SK-N-SH (cell line): Measurements from ENCODE around the gene FOXP1. TPM values are rescaled to one million over a fixed set of nuclear protein-coding genes. Genes with fewer than 3 reads are reported as not detected.

Experiments used
- CTCF ChIA-PET: fragments of 300-600, 350-600 bp; formaldehyde crosslinking; extraction: SDS; loops from one replicate; lab custom pipeline; 2021; lab: Yijun Ruan, JAX
- POLR2A ChIA-PET: fragments of 350-600 bp; sonication (Branson Sonifier 250); formaldehyde crosslinking; extraction: SDS; loops from one replicate; lab custom pipeline; 2020; ENCODE audit warnings: antibody characterized with exemption, inconsistent platforms; lab: Yijun Ruan, JAX
- DNase-seq: peaks from one replicate; pipeline ENCODE4 v3.0.0; 2012
- H2AFZ ChIP-seq: fragments of 200-600 bp; sonication (generic); 2 replicates; pipeline ENCODE4 v1.8.1; 2016; ENCODE audit warnings: antibody characterized with exemption, mild to moderate bottlenecking, low read depth
- H3F3A ChIP-seq: fragments of 200-600 bp; sonication (generic); replicated peaks from 2 replicates; pipeline ENCODE3; 2016; ENCODE audit warnings: antibody characterized with exemption, mild to moderate bottlenecking; ENCODE audit not compliant: insufficient read depth
- H3K27ac ChIP-seq, 2 experiments: fragments of 200-500 bp in 1 of 2; fragments of 200-600 bp in 1 of 2; sonication (Bioruptor generic) in 1 of 2; sonication (generic), shearing (Covaris generic) in 1 of 2; 2 replicates each; pipeline versions ENCODE4 v1.5.1 to v1.6.1; 2014 to 2016; ENCODE audit warnings: low read depth in 2 of 2, inconsistent platforms in 1 of 2, low read length in 1 of 2, mild to moderate bottlenecking in 1 of 2, mixed read lengths in 1 of 2
- H3K27me3 ChIP-seq: fragments of 200-600 bp; sonication (generic), shearing (Covaris generic); 2 replicates; pipeline ENCODE4 v1.6.1; 2016; ENCODE audit warnings: mixed run types; ENCODE audit not compliant: insufficient read depth
- H3K36me3 ChIP-seq, 2 experiments: fragments of 200-500 bp in 1 of 2; fragments of 200-600 bp in 1 of 2; sonication (Bioruptor generic) in 1 of 2; sonication (generic) in 1 of 2; replicated peaks in 1 of 2; 2 replicates each; pipeline versions ENCODE3 to v1.5.1; 2014 to 2016; ENCODE audit warnings: low read length in 1 of 2, mild to moderate bottlenecking in 1 of 2; ENCODE audit not compliant: insufficient read depth in 2 of 2, control insufficient read depth in 1 of 2
- H3K4me1 ChIP-seq, 2 experiments: fragments of 200-500 bp in 1 of 2; fragments of 200-600 bp in 1 of 2; sonication (Bioruptor generic) in 1 of 2; sonication (generic), shearing (Covaris generic) in 1 of 2; 2 replicates each; pipeline versions ENCODE4 v1.5.1 to v1.6.1; 2014 to 2016; ENCODE audit warnings: low read depth in 1 of 2, low read length in 1 of 2, mixed run types in 1 of 2; ENCODE audit not compliant: insufficient read depth in 2 of 2, control insufficient read depth in 1 of 2
- H3K4me2 ChIP-seq: fragments of 200-600 bp; sonication (generic), shearing (Covaris generic); 2 replicates; pipeline ENCODE4 v1.6.1; 2017; ENCODE audit warnings: mixed run types
- H3K4me3 ChIP-seq, 2 experiments: fragments of 200-500 bp in 1 of 2; fragments of 200-600 bp in 1 of 2; sonication (Bioruptor generic) in 1 of 2; sonication (generic), shearing (Covaris generic) in 1 of 2; 2 replicates each; pipeline versions ENCODE4 v1.5.1 to v1.8.1; 2014 to 2016; ENCODE audit warnings: low read depth in 2 of 2, inconsistent platforms in 1 of 2, low read length in 1 of 2, mild to moderate bottlenecking in 1 of 2, mixed read lengths in 1 of 2, moderate library complexity in 1 of 2
- H3K79me2 ChIP-seq: fragments of 200-600 bp; sonication (generic); 2 replicates; pipeline ENCODE4 v1.8.1; 2017; ENCODE audit warnings: mild to moderate bottlenecking; ENCODE audit not compliant: insufficient read depth
- H3K9ac ChIP-seq: fragments of 200-600 bp; sonication (generic); 2 replicates; pipeline ENCODE4 v1.6.1; 2017; ENCODE audit warnings: mixed run types
- H3K9me2 ChIP-seq: fragments of 200-600 bp; sonication (generic); 2 replicates; pipeline ENCODE4 v1.6.1; 2017; ENCODE audit warnings: mixed run types
- H3K9me3 ChIP-seq: fragments of 200-600 bp; sonication (generic); 2 replicates; pipeline ENCODE4 v1.6.1; 2017; ENCODE audit warnings: mixed run types, mild to moderate bottlenecking, moderate library complexity
- H4K20me1 ChIP-seq: fragments of 200-600 bp; sonication (generic); 2 replicates; pipeline ENCODE4 v1.6.1; 2017; ENCODE audit warnings: mild to moderate bottlenecking, mixed run types; ENCODE audit not compliant: insufficient read depth
- CTCF ChIP-seq: fragments of 200-600 bp; sonication (generic); IDR thresholded peaks from 2 replicates; pipeline ENCODE4 v1.6.1; 2017; ENCODE audit warnings: antibody characterized with exemption, mild to moderate bottlenecking, moderate library complexity
- EZH2phosphoT487 ChIP-seq: fragments of 200-600 bp; sonication (generic); IDR thresholded peaks from 2 replicates; pipeline ENCODE4 v1.6.1; 2017; ENCODE audit warnings: low read depth, mixed run types, mild to moderate bottlenecking, antibody characterized with exemption, moderate library complexity, borderline replicate concordance
- FOSL2 ChIP-seq: IDR thresholded peaks from 2 replicates; pipeline ENCODE4 v1.4.0; 2012; ENCODE audit warnings: low read depth, mild to moderate bottlenecking, moderate library complexity, borderline replicate concordance
- FOXJ3 ChIP-seq: sonication (generic); formaldehyde crosslinking; IDR thresholded peaks from 2 replicates; pipeline ENCODE4 v1.5.1; 2020; ENCODE audit warnings: mild to moderate bottlenecking, missing genetic modification reagents
- FOXM1 ChIP-seq: IDR thresholded peaks from 2 replicates; pipeline ENCODE4 v1.4.0; 2012; ENCODE audit warnings: low read depth, mild to moderate bottlenecking
- GABPA ChIP-seq: IDR thresholded peaks from 2 replicates; pipeline ENCODE4 v1.4.0; 2012; ENCODE audit warnings: low read depth, mild to moderate bottlenecking
- GATA2 ChIP-seq: sonication (generic); formaldehyde crosslinking; IDR thresholded peaks from 2 replicates; pipeline ENCODE4 v1.5.0; 2020; ENCODE audit warnings: mild to moderate bottlenecking, missing genetic modification reagents
- JUND ChIP-seq: IDR thresholded peaks from 2 replicates; pipeline ENCODE4 v1.4.0; 2012
- MAX ChIP-seq: IDR thresholded peaks from 2 replicates; pipeline ENCODE4 v1.4.0; 2012; ENCODE audit warnings: low read depth
- NRF1 ChIP-seq: IDR thresholded peaks from 2 replicates; pipeline ENCODE4 v1.6.1; 2012; ENCODE audit warnings: low read depth, mild to moderate bottlenecking, low read length
- POLR2AphosphoS5 ChIP-seq: IDR thresholded peaks from 2 replicates; pipeline ENCODE4 v1.6.1; 2012; ENCODE audit warnings: low read depth, low read length
- RAD21 ChIP-seq: IDR thresholded peaks from 2 replicates; pipeline ENCODE4 v1.6.1; 2012; ENCODE audit warnings: mild to moderate bottlenecking, low read length
- RCOR1 ChIP-seq: fragments of 150-350 bp; IDR thresholded peaks from 2 replicates; pipeline ENCODE4 v1.6.1; 2017; ENCODE audit warnings: antibody characterized with exemption, low read length
- RXRA ChIP-seq: IDR thresholded peaks from 2 replicates; pipeline ENCODE4 v1.4.0; 2012; ENCODE audit warnings: low read depth, mild to moderate bottlenecking, borderline replicate concordance
- TAF1 ChIP-seq: IDR thresholded peaks from 2 replicates; pipeline ENCODE4 v1.6.1; 2012; ENCODE audit warnings: low read depth, mild to moderate bottlenecking, low read length, moderate library complexity, borderline replicate concordance
- TEAD4 ChIP-seq: IDR thresholded peaks from 2 replicates; pipeline ENCODE4 v1.4.0; 2012; ENCODE audit warnings: mild to moderate bottlenecking, borderline replicate concordance; ENCODE audit not compliant: insufficient read depth
- WGBS: methylation state at CpG from one replicate; pipeline ENCODE4 v1.1.6; 2017; ENCODE audit warnings: low lambda C conversion rate; 5-methylcytosine and 5-hydroxymethylcytosine counted together
- polyA plus RNA-seq, 3 experiments: library from polyadenylated mRNA; depleted of rRNA; stranded (reverse); fragments of >200 nt; gene quantifications; 2 replicates each; pipeline ENCODE4 v1.2.3, GENCODE V29; 2012
- TF ChIP-seq, protein P1 (sequence below): fragments of 150-350 bp; IDR thresholded peaks from 2 replicates; pipeline ENCODE4 v1.6.1; 2017; ENCODE audit warnings: antibody characterized with exemption, low read length, low read depth, borderline replicate concordance
- TF ChIP-seq, protein P2 (sequence below): IDR thresholded peaks from 2 replicates; pipeline ENCODE4; 2012
- TF ChIP-seq, protein P3 (sequence below): IDR thresholded peaks from 2 replicates; pipeline ENCODE4 v1.4.0; 2012; ENCODE audit warnings: low read depth, borderline replicate concordance

FOXP1 gene
- polyA plus RNA-seq, 1 of the 3 experiments (the other 2 are of a cell fraction) = 8.8 TPM

DNA sequence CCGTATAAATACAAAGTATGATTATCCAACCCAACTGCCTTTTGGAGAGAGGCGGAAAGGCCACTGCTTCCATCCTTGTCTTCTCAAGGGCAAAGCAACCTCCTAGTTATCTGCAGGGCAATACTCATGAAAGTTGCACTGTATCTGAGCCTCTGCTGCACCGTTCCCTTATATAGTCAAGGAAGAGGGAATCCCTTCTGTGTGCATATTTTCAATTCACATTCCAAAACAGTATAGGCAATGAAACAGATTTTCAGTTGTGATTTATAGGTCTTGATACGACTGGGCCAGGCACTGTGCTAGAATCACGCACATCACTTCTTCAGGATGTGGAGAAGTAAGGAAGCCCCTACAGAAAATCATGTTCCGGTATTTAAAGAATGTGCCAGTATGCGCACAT lies 455.7 kb downstream of the FOXP1 start:
- H3K4me2 ChIP-seq = peak overlapping the region; percentile 45; the same call in 1 of the 2 replicates
- H3K9me2 ChIP-seq = no peaks in the 10 kb centered on the region
- no peak overlapping the region for H3K9ac ChIP-seq
- no peak overlapping the region for H2AFZ ChIP-seq
- CTCF ChIA-PET = no interaction called here
- no peaks in the 10 kb centered on the region for H3K36me3 ChIP-seq
- TF ChIP-seq GATA2 (CRISPR knock-in tag) (no peak), RXRA (no peak), TAF1 (no peak), RCOR1 (no peak), FOXJ3 (CRISPR knock-in tag) (no peak), POLR2AphosphoS5 (no peak), GABPA (no peak), NRF1 (no peak)
- TF ChIP-seq, protein P1, sequence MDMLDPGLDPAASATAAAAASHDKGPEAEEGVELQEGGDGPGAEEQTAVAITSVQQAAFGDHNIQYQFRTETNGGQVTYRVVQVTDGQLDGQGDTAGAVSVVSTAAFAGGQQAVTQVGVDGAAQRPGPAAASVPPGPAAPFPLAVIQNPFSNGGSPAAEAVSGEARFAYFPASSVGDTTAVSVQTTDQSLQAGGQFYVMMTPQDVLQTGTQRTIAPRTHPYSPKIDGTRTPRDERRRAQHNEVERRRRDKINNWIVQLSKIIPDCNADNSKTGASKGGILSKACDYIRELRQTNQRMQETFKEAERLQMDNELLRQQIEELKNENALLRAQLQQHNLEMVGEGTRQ = no peak
- TF ChIP-seq, protein P2, sequence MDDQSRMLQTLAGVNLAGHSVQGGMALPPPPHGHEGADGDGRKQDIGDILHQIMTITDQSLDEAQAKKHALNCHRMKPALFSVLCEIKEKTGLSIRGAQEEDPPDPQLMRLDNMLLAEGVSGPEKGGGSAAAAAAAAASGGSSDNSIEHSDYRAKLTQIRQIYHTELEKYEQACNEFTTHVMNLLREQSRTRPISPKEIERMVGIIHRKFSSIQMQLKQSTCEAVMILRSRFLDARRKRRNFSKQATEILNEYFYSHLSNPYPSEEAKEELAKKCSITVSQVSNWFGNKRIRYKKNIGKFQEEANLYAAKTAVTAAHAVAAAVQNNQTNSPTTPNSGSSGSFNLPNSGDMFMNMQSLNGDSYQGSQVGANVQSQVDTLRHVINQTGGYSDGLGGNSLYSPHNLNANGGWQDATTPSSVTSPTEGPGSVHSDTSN = no peak
- TF ChIP-seq, all 33 proteins: peak for 0
- DNase-seq = no peak
- POLR2A ChIA-PET = no interaction called here
- Histone ChIP-seq H3K79me2 (peaks cover 47% of the 10 kb centered on the region), H3K27me3 (no peaks in the 10 kb centered on the region), H3K27ac (peak overlapping the region in 1 of 2 experiments; percentile 88; a peak in 1 of 4 replicates), H3K4me3 (no peak overlapping the region), H4K20me1 (no peaks in the 10 kb centered on the region), H3K9me3 (no peaks in the 10 kb centered on the region), H3K4me1 (peaks cover 0 to 10% of the 10 kb centered on the region in 2 experiments; a peak in 3 of 4 replicates), H3F3A (peaks cover 5% of the 10 kb centered on the region)
- 87% methylated on average over 7 of the region's 7 CpGs for WGBS

DNA sequence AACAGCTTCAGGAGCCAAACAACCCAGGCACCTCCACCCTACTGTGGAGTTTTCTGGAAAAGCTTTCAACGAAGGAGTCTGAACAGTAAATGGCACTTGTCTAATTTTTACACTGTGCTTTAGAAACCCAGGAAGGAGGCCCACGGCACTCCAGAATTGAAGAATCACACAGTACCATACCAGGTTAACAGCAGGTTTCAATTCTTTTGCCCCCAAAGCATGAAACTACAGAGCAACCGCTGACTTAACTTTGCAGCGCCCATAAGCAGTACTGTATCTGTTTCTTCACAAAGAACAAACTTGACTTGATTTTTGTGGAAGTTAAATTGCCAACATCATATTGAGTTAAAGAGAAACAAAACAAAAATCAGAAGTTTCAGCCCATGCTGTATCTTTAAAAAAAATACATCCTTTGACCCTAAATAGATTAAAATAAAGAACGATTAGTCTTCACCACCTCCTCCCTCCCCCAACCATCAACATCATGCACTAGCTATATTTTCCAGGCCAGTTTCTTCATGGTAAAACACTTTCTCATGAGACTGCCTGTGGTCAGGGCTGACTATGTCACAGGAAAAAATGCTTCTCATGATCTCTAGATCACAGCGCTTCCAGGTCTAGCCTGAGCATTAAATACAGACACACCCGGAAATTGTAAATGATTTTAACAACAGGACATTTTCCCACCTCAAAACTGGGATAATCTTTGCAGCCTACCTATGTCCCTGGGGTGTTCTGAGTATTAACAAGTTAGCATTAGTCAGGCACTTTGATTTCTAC lies 456.3 kb downstream of the FOXP1 start:
- no peak overlapping the region for H2AFZ ChIP-seq
- H3K9ac ChIP-seq = no peak overlapping the region
- no peaks in the 10 kb centered on the region for H3K9me2 ChIP-seq
- H3K79me2 ChIP-seq = peaks cover 52% of the 10 kb centered on the region
- no peaks in the 10 kb centered on the region for H4K20me1 ChIP-seq
- ChIA-PET POLR2A (no interaction called here), CTCF (no interaction called here)
- peak overlapping the region; percentile 45; the same call in 1 of the 2 replicates for H3K4me2 ChIP-seq
- no peak overlapping the region for H3K4me3 ChIP-seq
- H3K36me3 ChIP-seq = no peaks in the 10 kb centered on the region
- no peak for DNase-seq
- no peaks in the 10 kb centered on the region for H3K27me3 ChIP-seq
- WGBS = 78% methylated on average over 7 of the region's 7 CpGs
- H3F3A ChIP-seq = peaks cover 5% of the 10 kb centered on the region
- H3K4me1 ChIP-seq = peaks cover 0 to 10% of the 10 kb centered on the region in 2 experiments; a peak in 3 of 4 replicates
- peak overlapping the region in 1 of 2 experiments; percentile 88; a peak in 1 of 4 replicates for H3K27ac ChIP-seq
- H3K9me3 ChIP-seq = no peaks in the 10 kb centered on the region
- TF ChIP-seq TEAD4 (no peak), EZH2phosphoT487 (no peak), FOSL2 (no peak), TAF1 (no peak), MAX (no peak), FOXM1 (no peak), CTCF (no peak), GATA2 (CRISPR knock-in tag) (no peak), RAD21 (no peak), JUND (no peak)
- TF ChIP-seq, protein P2 = no peak
- TF ChIP-seq, protein P3, sequence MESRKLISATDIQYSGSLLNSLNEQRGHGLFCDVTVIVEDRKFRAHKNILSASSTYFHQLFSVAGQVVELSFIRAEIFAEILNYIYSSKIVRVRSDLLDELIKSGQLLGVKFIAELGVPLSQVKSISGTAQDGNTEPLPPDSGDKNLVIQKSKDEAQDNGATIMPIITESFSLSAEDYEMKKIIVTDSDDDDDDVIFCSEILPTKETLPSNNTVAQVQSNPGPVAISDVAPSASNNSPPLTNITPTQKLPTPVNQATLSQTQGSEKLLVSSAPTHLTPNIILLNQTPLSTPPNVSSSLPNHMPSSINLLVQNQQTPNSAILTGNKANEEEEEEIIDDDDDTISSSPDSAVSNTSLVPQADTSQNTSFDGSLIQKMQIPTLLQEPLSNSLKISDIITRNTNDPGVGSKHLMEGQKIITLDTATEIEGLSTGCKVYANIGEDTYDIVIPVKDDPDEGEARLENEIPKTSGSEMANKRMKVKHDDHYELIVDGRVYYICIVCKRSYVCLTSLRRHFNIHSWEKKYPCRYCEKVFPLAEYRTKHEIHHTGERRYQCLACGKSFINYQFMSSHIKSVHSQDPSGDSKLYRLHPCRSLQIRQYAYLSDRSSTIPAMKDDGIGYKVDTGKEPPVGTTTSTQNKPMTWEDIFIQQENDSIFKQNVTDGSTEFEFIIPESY = no peak
